Measurements from ENCODE around the gene CXXC5.

CXXC5 gene

GRCh38 chr5:139637438-139638089 is 10.6 kb upstream of the CXXC5 start:
- in situ Hi-C loops (cut with MboI; ENCODE audit: low sequenced_read_pairs) = loop anchor here (25.0 kb wide), 1 partner anchor 125 kb away; no protein-coding TSS in a partner anchor

GRCh38 chr5:139638090-139638735 is 9.9 kb upstream of the CXXC5 start:
- in situ Hi-C loops (cut with MboI; ENCODE audit: low sequenced_read_pairs) = loop anchor here (25.0 kb wide), 1 partner anchor 124 kb away; no protein-coding TSS in a partner anchor

GRCh38 chr5:139638736-139639618 is 9.2 kb upstream of the CXXC5 start:
- in situ Hi-C loops (cut with MboI; ENCODE audit: low sequenced_read_pairs) = loop anchor here (25.0 kb wide), 1 partner anchor 123 kb away; no protein-coding TSS in a partner anchor

GRCh38 chr5:139639619-139640380 is 8.3 kb upstream of the CXXC5 start:
- in situ Hi-C loops (cut with MboI; ENCODE audit: low sequenced_read_pairs) = loop anchor here (25.0 kb wide), 1 partner anchor 123 kb away; no protein-coding TSS in a partner anchor

- in situ Hi-C loops (cut with MboI; ENCODE audit: low sequenced_read_pairs) = loop anchor here (25.0 kb wide), 1 partner anchor 122 kb away; no protein-coding TSS in a partner anchor
Measured at GRCh38 chr5:139640421-139641115, 7.6 kb upstream of the CXXC5 start.

- in situ Hi-C loops (cut with MboI; ENCODE audit: low sequenced_read_pairs) = loop anchor here (25.0 kb wide), 1 partner anchor 121 kb away; no protein-coding TSS in a partner anchor
Measured at GRCh38 chr5:139641116-139642080, 6.8 kb upstream of the CXXC5 start.

- in situ Hi-C loops (cut with MboI; ENCODE audit: low sequenced_read_pairs) = loop anchor here (25.0 kb wide), 1 partner anchor 120 kb away; no protein-coding TSS in a partner anchor
Measured at GRCh38 chr5:139642213-139642612, 5.9 kb upstream of the CXXC5 start.

- in situ Hi-C loops (cut with MboI; ENCODE audit: low sequenced_read_pairs) = loop anchor here (25.0 kb wide), 1 partner anchor 119 kb away; no protein-coding TSS in a partner anchor
Measured at GRCh38 chr5:139642891-139643871, 5.0 kb upstream of the CXXC5 start.

GRCh38 chr5:139644001-139644456 is 4.1 kb upstream of the CXXC5 start:
- in situ Hi-C loops (cut with MboI; ENCODE audit: low sequenced_read_pairs) = loop anchor here (25.0 kb wide), 1 partner anchor 118 kb away; no protein-coding TSS in a partner anchor

GRCh38 chr5:139644646-139645429 is 3.3 kb upstream of the CXXC5 start:
- in situ Hi-C loops (cut with MboI; ENCODE audit: low sequenced_read_pairs) = loop anchor here (25.0 kb wide), 1 partner anchor 117 kb away; no protein-coding TSS in a partner anchor

- in situ Hi-C loops (cut with MboI; ENCODE audit: low sequenced_read_pairs) = loop anchor here (25.0 kb wide), 1 partner anchor 117 kb away; no protein-coding TSS in a partner anchor
Measured at GRCh38 chr5:139645430-139645871, 2.7 kb upstream of the CXXC5 start.

GRCh38 chr5:139646111-139646510 is 2.0 kb upstream of the CXXC5 start:
- in situ Hi-C loops (cut with MboI; ENCODE audit: low sequenced_read_pairs) = loop anchor here (25.0 kb wide), 1 partner anchor 116 kb away; no protein-coding TSS in a partner anchor

- in situ Hi-C loops (cut with MboI; ENCODE audit: low sequenced_read_pairs) = loop anchor here (25.0 kb wide), 1 partner anchor 115 kb away; no protein-coding TSS in a partner anchor
Measured at GRCh38 chr5:139646912-139647505, 1.1 kb upstream of the CXXC5 start.

GRCh38 chr5:139647506-139648204 is 494 bp upstream of the CXXC5 start:
- in situ Hi-C loops (cut with MboI; ENCODE audit: low sequenced_read_pairs) = loop anchor here (25.0 kb wide), 1 partner anchor 115 kb away; no protein-coding TSS in a partner anchor

All from HL-60/S4 treated with retinoic acid at 250 ng/mL for 4 days and 3 days (cell line).